Spinal cord (tissue), 10 donors: ENCODE data around the gene CELSR1. TPM values are rescaled to one million over a fixed set of nuclear protein-coding genes. Genes with fewer than 3 reads are reported as not detected.

ENCODE experiments used
- DNase-seq, 6 donors: peaks; one replicate each; pipeline versions ENCODE4 v3.0.0 to v3.0.0-alpha.2; 2013 to 2015; ENCODE audit warnings: low spot score in 6 of 6, low read depth in 4 of 6
- H3K27ac ChIP-seq: one replicate; pipeline ENCODE4 v1.5.1; 2013; ENCODE audit warnings: low read depth, low read length, control low read depth
- H3K27me3 ChIP-seq: one replicate; pipeline ENCODE4 v1.6.1; 2013; ENCODE audit warnings: low read length; ENCODE audit not compliant: control insufficient read depth, insufficient read depth
- H3K36me3 ChIP-seq: one replicate; pipeline ENCODE4 v1.6.1; 2013; ENCODE audit warnings: low read length; ENCODE audit not compliant: control insufficient read depth, insufficient read depth
- H3K4me1 ChIP-seq: one replicate; pipeline ENCODE4 v1.6.1; 2013; ENCODE audit warnings: low read length; ENCODE audit not compliant: control insufficient read depth, insufficient read depth
- H3K4me3 ChIP-seq: one replicate; pipeline ENCODE4 v1.5.1; 2013; ENCODE audit warnings: low read depth, low read length, control low read depth
- H3K9me3 ChIP-seq: one replicate; pipeline ENCODE4 v1.6.1; 2013; ENCODE audit warnings: low read length; ENCODE audit not compliant: control insufficient read depth, insufficient read depth
- WGBS: methylation state at CpG from one replicate; pipeline ENCODE4 v1.1.5; 2013; ENCODE audit warnings: missing lambda C conversion rate; ENCODE audit not compliant: insufficient coverage; 5-methylcytosine and 5-hydroxymethylcytosine counted together
- polyA plus RNA-seq, 2 donors: library from polyadenylated mRNA; unstranded; fragments of 120-200 nt; gene quantifications; one replicate each; pipeline ENCODE4 v1.2.1, GENCODE V29; 2013; ENCODE audit not compliant: insufficient read length in 2 of 2
- total RNA-seq, 2 donors: library from RNA; depleted of rRNA in 1 of 2; stranded (reverse); fragments of 120-200 nt in 1 of 2; fragments of >200 nt in 1 of 2; gene quantifications; one replicate each; pipeline versions ENCODE4 v1.2.3 to v1.2.4, GENCODE V29; 2013 to 2014
- donor health status: healthy.

CELSR1 gene
- total and polyA plus RNA-seq, 4 donors = 2.9 to 8.2 (median 6.6) TPM

- no peak for DNase-seq
- peak overlapping the region; percentile 32 for H3K4me3 ChIP-seq
- 43% methylated on average over 7 of the region's 10 CpGs for WGBS
- H3K27me3 ChIP-seq = no peaks in the 10 kb centered on the region
- H3K36me3 ChIP-seq = peaks cover 3% of the 10 kb centered on the region
- H3K27ac ChIP-seq = no peak overlapping the region
- peaks cover 48% of the 10 kb centered on the region for H3K4me1 ChIP-seq
- H3K9me3 ChIP-seq = no peaks in the 10 kb centered on the region
Observed at GRCh38 chr22:46575911-46576555, 38.6 kb upstream of the CELSR1 start.

DNA sequence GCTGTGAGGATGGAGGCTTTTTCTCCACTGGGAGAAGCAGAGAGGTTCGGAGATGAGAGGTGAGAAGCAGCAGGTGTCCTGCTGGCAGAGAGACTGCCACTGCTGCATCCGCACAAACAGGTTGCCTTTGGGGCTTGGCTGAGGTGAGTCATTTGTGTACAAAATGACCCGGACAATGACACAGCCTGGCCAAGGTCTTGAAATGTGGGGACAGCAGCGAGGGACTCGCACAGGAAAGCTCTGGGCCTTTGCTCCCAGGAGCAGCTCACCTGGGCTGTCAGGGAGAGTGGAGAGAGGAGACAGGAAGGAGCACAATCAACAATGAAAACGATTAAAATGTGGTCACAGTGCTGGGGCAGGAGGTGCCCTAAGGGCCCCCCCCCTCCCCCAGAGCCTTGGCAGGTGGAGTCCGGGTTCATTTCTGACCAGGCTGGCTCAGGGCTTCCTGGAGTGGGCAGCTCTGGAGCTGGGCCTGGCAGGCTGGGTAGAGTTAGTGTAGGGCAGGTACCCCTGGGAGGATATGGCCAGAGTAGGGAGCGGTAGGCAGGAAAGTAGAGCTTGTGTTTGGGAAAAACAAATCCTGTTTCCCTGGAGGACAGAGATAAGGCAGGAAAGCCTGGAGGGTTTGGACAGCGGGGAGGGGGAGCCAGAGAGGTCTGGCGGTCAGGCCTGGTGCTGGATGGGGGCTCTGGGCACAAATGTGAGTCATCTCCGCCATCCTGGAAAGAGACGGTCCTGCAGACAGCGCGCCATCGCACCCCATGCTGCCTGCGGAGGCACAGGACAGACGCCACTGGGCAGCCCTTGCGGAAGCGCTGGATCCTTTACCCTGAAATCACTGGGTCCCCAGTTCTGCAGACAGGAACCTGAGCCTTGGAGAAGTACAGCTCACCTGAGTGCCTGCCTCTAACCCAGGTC, 37.8 kb upstream of the CELSR1 start:
- no peak overlapping the region for H3K27ac ChIP-seq
- DNase-seq = no peak
- H3K9me3 ChIP-seq = no peaks in the 10 kb centered on the region
- H3K4me1 ChIP-seq = peaks cover 40% of the 10 kb centered on the region
- 75% methylated on average over 18 of the region's 19 CpGs for WGBS
- no peaks in the 10 kb centered on the region for H3K27me3 ChIP-seq
- no peak overlapping the region for H3K4me3 ChIP-seq
- peaks cover under 1% of the 10 kb centered on the region for H3K36me3 ChIP-seq

DNA sequence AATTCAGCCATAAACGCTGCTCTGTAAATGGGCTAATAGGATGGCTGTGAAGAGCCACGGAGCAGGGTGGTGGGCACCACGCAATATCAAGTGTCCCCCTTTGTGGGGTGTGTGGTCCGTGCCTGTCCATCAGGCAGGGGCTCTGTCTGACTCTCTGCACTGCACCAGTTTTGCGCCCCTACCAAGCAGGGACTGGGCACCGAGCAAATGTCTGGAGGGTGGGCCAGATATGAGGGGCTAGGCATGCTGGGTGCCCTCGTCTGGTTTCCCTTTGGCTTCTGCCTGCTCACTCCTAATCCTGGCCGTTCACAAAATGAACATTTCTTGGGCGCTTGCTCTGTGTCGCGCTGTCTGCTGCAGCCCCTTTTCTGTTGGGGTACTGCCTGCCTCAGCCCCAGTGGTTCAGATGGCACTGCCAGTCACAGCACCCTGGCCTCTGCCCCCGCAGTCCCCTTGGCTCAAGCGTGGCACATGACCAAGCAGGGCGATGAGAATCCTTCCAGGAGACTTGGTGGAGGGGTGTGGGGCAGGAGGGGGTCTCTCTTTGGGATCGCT, 37.1 kb upstream of the CELSR1 start:
- no peaks in the 10 kb centered on the region for H3K9me3 ChIP-seq
- WGBS = 87% methylated on average over 14 of the region's 15 CpGs
- peaks cover 32% of the 10 kb centered on the region for H3K4me1 ChIP-seq
- no peaks in the 10 kb centered on the region for H3K27me3 ChIP-seq
- no peak for DNase-seq
- H3K4me3 ChIP-seq = no peak overlapping the region
- no peaks in the 10 kb centered on the region for H3K36me3 ChIP-seq
- H3K27ac ChIP-seq = no peak overlapping the region

DNA sequence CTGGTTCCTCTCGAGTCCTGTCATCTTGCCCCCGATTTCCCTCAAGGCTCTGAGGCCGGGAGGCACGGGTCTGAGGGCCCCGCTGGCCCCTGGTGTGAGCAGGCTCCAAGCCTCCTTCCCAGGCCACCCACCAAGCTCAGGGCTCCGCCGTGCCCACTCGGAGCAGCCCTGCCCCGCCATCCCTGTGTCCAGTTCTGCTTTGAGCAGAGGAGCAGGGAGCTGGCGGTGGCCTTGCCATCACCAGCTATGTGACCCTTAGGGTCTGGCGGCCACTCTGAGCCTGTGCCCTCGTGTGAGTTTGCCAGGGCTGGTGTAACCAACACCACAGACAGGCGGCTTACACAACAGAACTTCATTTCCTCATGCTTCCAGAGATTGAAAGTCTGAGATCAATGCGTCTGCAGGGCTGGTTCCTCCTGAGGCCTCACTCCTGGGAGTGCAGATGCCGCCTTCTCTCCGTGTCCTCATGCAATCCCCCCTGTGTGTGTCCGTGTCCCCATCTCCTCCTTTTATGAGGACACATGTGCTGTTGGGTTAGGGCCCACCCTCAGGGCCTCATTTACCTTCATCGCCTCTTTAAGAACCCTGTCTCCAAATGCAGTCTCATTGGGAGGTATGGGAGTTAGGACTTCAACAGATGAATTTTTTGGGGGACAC, 36.5 kb upstream of the CELSR1 start:
- no peaks in the 10 kb centered on the region for H3K27me3 ChIP-seq
- no peak overlapping the region for H3K4me3 ChIP-seq
- 79% methylated on average over 16 of the region's 18 CpGs for WGBS
- H3K4me1 ChIP-seq = peaks cover 26% of the 10 kb centered on the region
- H3K27ac ChIP-seq = no peak overlapping the region
- DNase-seq = no peak
- H3K36me3 ChIP-seq = no peaks in the 10 kb centered on the region
- H3K9me3 ChIP-seq = no peaks in the 10 kb centered on the region

DNA sequence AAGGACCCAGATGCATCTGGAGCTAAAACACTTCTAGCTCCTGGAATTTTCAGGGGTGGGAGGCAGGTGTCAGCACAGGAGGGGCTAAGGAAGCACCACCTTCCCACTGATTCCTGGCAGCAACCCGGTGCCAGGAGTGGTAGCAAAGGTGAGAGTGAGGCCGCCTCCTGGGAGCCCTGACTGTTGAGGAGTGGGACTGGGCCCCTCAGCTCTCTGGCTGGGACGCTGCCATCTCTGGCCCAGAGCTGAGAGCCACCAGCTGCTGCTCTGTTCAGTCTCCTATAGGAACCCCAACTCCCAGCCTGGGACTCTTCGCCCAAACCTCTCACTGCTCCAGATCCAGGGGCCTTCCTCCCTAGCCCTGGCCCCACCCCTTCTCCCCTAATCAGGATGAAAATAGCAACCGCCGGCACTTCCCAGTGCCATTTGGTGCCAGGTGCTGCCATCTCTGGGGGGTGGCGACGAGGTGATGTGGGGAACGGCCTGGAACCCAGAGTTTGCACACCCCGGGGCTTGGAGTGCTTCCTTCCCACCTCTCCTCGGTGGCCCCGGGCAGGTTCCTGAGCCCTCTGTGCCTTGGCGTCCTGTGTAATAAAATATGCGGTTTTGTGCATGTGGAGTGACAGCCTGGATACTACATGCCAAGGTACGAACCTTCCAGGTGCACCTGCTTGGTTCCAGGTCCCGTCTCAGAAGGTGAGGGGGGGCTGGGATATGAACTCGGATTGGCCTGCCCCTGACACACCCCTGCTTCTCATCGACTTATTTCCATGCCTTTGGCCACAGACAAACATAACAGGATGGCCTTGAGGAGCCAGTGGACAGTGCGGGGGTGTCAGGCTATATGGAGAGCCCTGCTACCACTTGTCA, 35.7 kb upstream of the CELSR1 start:
- Histone ChIP-seq H3K9me3 (no peaks in the 10 kb centered on the region), H3K36me3 (no peaks in the 10 kb centered on the region), H3K27me3 (no peaks in the 10 kb centered on the region), H3K4me3 (no peak overlapping the region), H3K4me1 (peaks cover 19% of the 10 kb centered on the region), H3K27ac (no peak overlapping the region)
- 94% methylated on average over 16 of the region's 19 CpGs for WGBS
- DNase-seq = no peak

DNA sequence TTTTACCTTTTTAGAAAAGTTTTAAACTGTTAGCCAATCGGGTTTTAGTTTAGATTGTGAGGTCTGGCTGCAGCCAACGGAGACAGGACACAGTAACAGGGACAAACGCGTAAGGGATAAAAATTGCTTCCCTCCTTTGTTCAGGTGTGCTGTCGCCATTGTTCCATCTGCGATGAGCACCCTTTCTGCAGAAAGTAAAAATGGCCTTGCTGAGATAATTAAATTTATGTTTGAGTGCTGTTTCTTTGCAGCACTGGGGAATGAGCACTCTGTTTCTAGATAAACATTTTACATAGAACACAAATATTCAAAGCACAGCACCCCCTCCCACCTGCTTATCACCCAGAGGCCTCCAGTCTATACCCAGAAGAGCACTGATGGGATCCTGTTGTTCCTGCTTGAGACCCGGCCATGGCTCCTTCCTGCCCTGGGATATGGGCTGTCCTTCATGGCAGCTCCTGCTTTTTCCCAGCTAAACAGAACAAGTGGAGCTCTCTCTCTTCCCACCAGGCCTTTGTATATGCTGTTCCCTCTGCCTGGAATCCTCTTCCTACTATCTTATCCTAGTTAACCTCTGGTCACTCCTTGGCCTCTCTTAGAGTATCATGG, 34.3 kb upstream of the CELSR1 start:
- no peaks in the 10 kb centered on the region for H3K27me3 ChIP-seq
- H3K4me3 ChIP-seq = no peak overlapping the region
- peaks cover 11% of the 10 kb centered on the region for H3K4me1 ChIP-seq
- no peaks in the 10 kb centered on the region for H3K9me3 ChIP-seq
- no peak overlapping the region for H3K27ac ChIP-seq
- no peaks in the 10 kb centered on the region for H3K36me3 ChIP-seq
- no peak for DNase-seq
- 56% methylated on average over 5 of the region's 7 CpGs for WGBS

DNA sequence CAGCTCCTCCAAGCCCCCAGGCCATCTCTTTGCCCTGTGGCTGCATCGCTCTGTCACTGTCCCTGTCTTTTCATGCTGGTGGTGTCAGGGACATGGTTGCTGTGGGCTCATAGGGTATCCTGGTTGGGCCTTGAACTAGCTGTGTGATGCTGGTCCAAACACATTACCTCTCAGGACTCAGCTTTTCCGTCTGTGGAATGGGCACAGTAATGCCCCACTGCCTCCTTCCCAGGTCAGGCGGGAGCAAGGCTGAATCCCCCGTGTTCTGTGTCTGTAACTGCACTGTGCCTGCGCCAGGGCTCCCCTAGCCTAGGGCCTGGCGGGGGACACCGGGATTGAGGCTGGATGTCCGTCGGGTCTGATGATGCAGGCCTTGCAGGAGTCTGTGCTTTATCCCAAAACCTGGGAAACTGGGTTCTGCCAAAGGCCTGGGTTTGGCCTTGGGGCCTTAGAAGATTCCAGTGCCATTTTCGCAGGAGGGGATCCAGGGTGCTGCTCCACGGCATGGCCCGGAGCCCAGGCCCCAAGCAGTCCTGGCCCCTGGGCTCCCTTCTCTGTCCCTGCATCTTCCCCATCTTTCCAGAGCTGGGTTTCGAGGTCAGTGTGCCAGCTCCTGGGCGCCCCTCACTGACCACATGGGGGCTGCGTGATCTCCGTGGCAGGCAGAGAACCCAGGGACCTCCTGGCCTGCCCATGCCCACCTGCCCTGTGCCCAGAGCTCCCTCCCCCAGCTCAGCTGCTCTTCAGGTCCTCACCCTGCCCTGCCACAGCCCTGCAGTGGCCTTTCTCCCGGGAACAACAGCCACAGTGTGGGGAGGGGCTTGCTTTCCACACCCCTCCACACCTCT, 32.7 kb upstream of the CELSR1 start:
- H3K4me3 ChIP-seq = no peak overlapping the region
- H3K27ac ChIP-seq = no peak overlapping the region
- 87% methylated on average over 16 of the region's 17 CpGs for WGBS
- H3K9me3 ChIP-seq = no peaks in the 10 kb centered on the region
- H3K27me3 ChIP-seq = no peaks in the 10 kb centered on the region
- no peak for DNase-seq
- H3K4me1 ChIP-seq = no peaks in the 10 kb centered on the region
- no peaks in the 10 kb centered on the region for H3K36me3 ChIP-seq

- H3K9me3 ChIP-seq = no peaks in the 10 kb centered on the region
- peaks cover 2% of the 10 kb centered on the region for H3K4me1 ChIP-seq
- H3K27ac ChIP-seq = no peak overlapping the region
- 76% methylated on average over 20 of the region's 23 CpGs for WGBS
- H3K27me3 ChIP-seq = no peaks in the 10 kb centered on the region
- no peaks in the 10 kb centered on the region for H3K36me3 ChIP-seq
- H3K4me3 ChIP-seq = no peak overlapping the region
- no peak for DNase-seq
Observed at GRCh38 chr22:46569055-46569847, 31.8 kb upstream of the CELSR1 start.
